Activated CD8-positive, alpha-beta memory T cell treated with anti-CD3 and anti-CD28 coated beads, Interleukin-2, amount 50 U/mL, for 4 hours (primary cell): ENCODE results near the gene ENOX1.

Experiments
- DNase-seq: peaks from one replicate; pipeline ENCODE4 v3.0.0-alpha.2; 2020

The ENOX1 gene

GRCh38 chr13:43271152-43271551, 515.6 kb downstream of the ENOX1 start:
- DNase-seq = no peak

GRCh38 chr13:43270130-43270830, 516.5 kb downstream of the ENOX1 start:
- DNase-seq = no peak

- DNase-seq = no peak
These were observed 517.7 kb downstream of the ENOX1 start for GRCh38 chr13:43269037-43269481.

- DNase-seq = no peak
These were observed 518.1 kb downstream of the ENOX1 start for GRCh38 chr13:43268632-43269031.

- DNase-seq = no peak
These were observed 518.9 kb downstream of the ENOX1 start for GRCh38 chr13:43267916-43268315.

- DNase-seq = no peak
These were observed 519.7 kb downstream of the ENOX1 start for GRCh38 chr13:43266936-43267615.

- DNase-seq = no peak
These were observed 521.7 kb downstream of the ENOX1 start for GRCh38 chr13:43265028-43265427.

- no peak for DNase-seq
These were observed 522.3 kb downstream of the ENOX1 start for GRCh38 chr13:43264458-43264857.

GRCh38 chr13:43263047-43263446, 523.7 kb downstream of the ENOX1 start:
- no peak for DNase-seq

- DNase-seq = no peak
These were observed 525.8 kb downstream of the ENOX1 start for GRCh38 chr13:43260999-43261398.

GRCh38 chr13:43258771-43259170, 528.0 kb downstream of the ENOX1 start:
- DNase-seq = no peak

GRCh38 chr13:43257765-43258164, 529.0 kb downstream of the ENOX1 start:
- no peak for DNase-seq

- no peak for DNase-seq
These were observed 534.8 kb downstream of the ENOX1 start for GRCh38 chr13:43251961-43252360.

GRCh38 chr13:43246382-43246781, 540.4 kb downstream of the ENOX1 start:
- DNase-seq = no peak

- DNase-seq = no peak
These were observed 541.3 kb downstream of the ENOX1 start for GRCh38 chr13:43245374-43245964.

GRCh38 chr13:43244481-43244880, 542.3 kb downstream of the ENOX1 start:
- DNase-seq = no peak

GRCh38 chr13:43243711-43244110, 543.1 kb downstream of the ENOX1 start:
- no peak for DNase-seq

- no peak for DNase-seq
These were observed 544.7 kb downstream of the ENOX1 start for GRCh38 chr13:43242040-43242439.

GRCh38 chr13:43240278-43240677, 546.5 kb downstream of the ENOX1 start:
- no peak for DNase-seq

- DNase-seq = no peak
These were observed 547.4 kb downstream of the ENOX1 start for GRCh38 chr13:43239275-43239840.

GRCh38 chr13:43238341-43239083, 548.3 kb downstream of the ENOX1 start:
- no peak for DNase-seq

- DNase-seq = no peak
These were observed 549.2 kb downstream of the ENOX1 start for GRCh38 chr13:43237616-43238015.

GRCh38 chr13:43235028-43235427, 551.7 kb downstream of the ENOX1 start:
- no peak for DNase-seq
